B cell (primary cell): ENCODE data around the gene GRHL3. TPM values are rescaled to one million over a fixed set of nuclear protein-coding genes. Genes with fewer than 3 reads are reported as not detected.

Experiments used
- ATAC-seq: fragments of 200-7000 bp; cut with Tn5 transposase; one replicate; pipeline ENCODE4 v1.10.0; 2021; ENCODE audit warnings: low read depth, mild to moderate bottlenecking, moderate number of reproducible peaks, moderate library complexity
- CTCF ChIA-PET: fragments of 350-600 bp; sonication (Branson Sonifier 250); formaldehyde crosslinking; loops from one replicate; lab custom pipeline; 2021; ENCODE audit warnings: antibody characterized with exemption, inconsistent platforms; lab: Charles Lee
- POLR2A ChIA-PET: fragments of 350-600 bp; sonication (Branson Sonifier 250); formaldehyde crosslinking; loops from one replicate; lab custom pipeline; 2021; ENCODE audit warnings: antibody characterized with exemption; lab: Charles Lee
- DNase-seq: peaks from one replicate; pipeline ENCODE4 v3.0.0; 2013
- H2AFZ ChIP-seq: 2 replicates; pipeline ENCODE4 v1.6.1; 2012; ENCODE audit warnings: mild to moderate bottlenecking, low read depth, low read length; ENCODE audit not compliant: insufficient read depth, poor library complexity, severe bottlenecking
- H3K27ac ChIP-seq, 2 donors: 1 replicate in 1 of 2; 2 replicates in 1 of 2; pipeline ENCODE4 v1.5.1; 2012 to 2013; ENCODE audit warnings: low read length in 2 of 2, mild to moderate bottlenecking in 2 of 2, moderate library complexity in 1 of 2
- H3K27me3 ChIP-seq, 4 experiments: fragments of 200-600 bp in 1 of 4; sonication (generic) in 1 of 4; replicated peaks in 1 of 4; 1 replicate in 2 of 4; 2 replicates in 2 of 4; pipeline versions ENCODE4 v1.6.1 to v1.7.0; 2013 to 2016; ENCODE audit warnings: low read length in 3 of 4, mild to moderate bottlenecking in 2 of 4, mixed read lengths in 1 of 4, moderate library complexity in 1 of 4; ENCODE audit not compliant: insufficient read depth in 4 of 4, control insufficient read depth in 3 of 4; ENCODE audit errors: control extremely low read depth in 1 of 4
- H3K36me3 ChIP-seq, 2 experiments: replicated peaks in 1 of 2; 1 replicate in 1 of 2; 2 replicates in 1 of 2; pipeline versions ENCODE4 v1.6.1 to v1.7.1; 2013; ENCODE audit warnings: low read length in 1 of 2; ENCODE audit not compliant: insufficient read depth in 2 of 2, control insufficient read depth in 1 of 2; ENCODE audit errors: control extremely low read depth in 1 of 2, extremely low read depth in 1 of 2
- H3K4me1 ChIP-seq, 2 donors: fragments of 200-600 bp in 1 of 2; sonication (generic) in 1 of 2; 1 replicate in 1 of 2; 2 replicates in 1 of 2; pipeline versions ENCODE4 v1.5.1 to v1.6.1; 2013 to 2017; ENCODE audit warnings: low read length in 2 of 2; ENCODE audit not compliant: control insufficient read depth in 2 of 2, insufficient read depth in 2 of 2
- H3K4me2 ChIP-seq: replicated peaks from 2 replicates; pipeline ENCODE3; 2012; ENCODE audit warnings: mild to moderate bottlenecking, low read depth, low read length; ENCODE audit not compliant: poor library complexity, severe bottlenecking
- H3K4me3 ChIP-seq, 5 experiments: fragments of 200-600 bp in 1 of 5; sonication (generic) in 1 of 5; 1 replicate in 3 of 5; 2 replicates in 2 of 5; pipeline versions ENCODE4 v1.5.1 to v1.7.0; 2011 to 2016; ENCODE audit warnings: low read length in 4 of 5, mild to moderate bottlenecking in 4 of 5, low read depth in 2 of 5, control low read depth in 1 of 5, moderate library complexity in 1 of 5; ENCODE audit not compliant: insufficient read depth in 1 of 5; ENCODE audit errors: control extremely low read depth in 1 of 5, extremely low read depth in 1 of 5
- H3K79me2 ChIP-seq: fragments of 200-600 bp; sonication (generic); one replicate; pipeline ENCODE4 v1.6.0; 2016; ENCODE audit warnings: low read length; ENCODE audit not compliant: control insufficient read depth, insufficient read depth
- H3K9ac ChIP-seq: fragments of 200-600 bp; sonication (generic); 2 replicates; pipeline ENCODE4 v1.6.1; 2017; ENCODE audit warnings: mild to moderate bottlenecking, low read length, moderate library complexity
- H3K9me3 ChIP-seq, 3 donors: one replicate each; pipeline versions ENCODE4 v1.6.1 to v1.7.1; 2013; ENCODE audit warnings: low read length in 2 of 3; ENCODE audit not compliant: control insufficient read depth in 2 of 3, insufficient read depth in 1 of 3; ENCODE audit errors: control extremely low read depth in 1 of 3
- H4K20me1 ChIP-seq: 2 replicates; pipeline ENCODE4 v1.6.0; 2012; ENCODE audit warnings: mild to moderate bottlenecking, low read length; ENCODE audit not compliant: insufficient read depth, control insufficient read depth, poor library complexity, severe bottlenecking
- H3K27ac Mint-ChIP-seq: one replicate; pipeline ENCODE4 v1.8.0; 2021; ENCODE audit warnings: mixed read lengths
- H3K27me3 Mint-ChIP-seq: one replicate; pipeline ENCODE4 v1.8.0; 2021; ENCODE audit warnings: mixed read lengths
- H3K4me1 Mint-ChIP-seq: one replicate; pipeline ENCODE4 v1.8.0; 2021; ENCODE audit warnings: mixed read lengths
- H3K4me3 Mint-ChIP-seq: one replicate; pipeline ENCODE4 v1.8.0; 2021; ENCODE audit warnings: mixed read lengths
- H3K9me3 Mint-ChIP-seq: one replicate; pipeline ENCODE4 v1.8.0; 2022; ENCODE audit warnings: mixed read lengths; ENCODE audit not compliant: insufficient read depth
- EZH2 ChIP-seq: IDR thresholded peaks from 2 replicates; pipeline ENCODE4 v1.6.1; 2012; ENCODE audit warnings: borderline replicate concordance, low read depth, mild to moderate bottlenecking, moderate library complexity, low read length; ENCODE audit not compliant: insufficient read depth, poor library complexity, severe bottlenecking
- WGBS: methylation state at CpG from one replicate; pipeline ENCODE4 v1.1.5; 2013; ENCODE audit warnings: missing lambda C conversion rate; ENCODE audit not compliant: insufficient coverage; 5-methylcytosine and 5-hydroxymethylcytosine counted together
- intact Hi-C: fragments of 100-400 bp; cut with micrococcal nuclease; formaldehyde crosslinking; loops from one replicate; pipeline ENCODE4 v1.10.0; 2022
- polyA plus RNA-seq: library from polyadenylated mRNA; depleted of rRNA; stranded (reverse); fragments of >200 nt; gene quantifications from 2 replicates; pipeline ENCODE4 v1.2.3, GENCODE V29; 2012
- total RNA-seq, 2 donors: library from RNA; stranded (reverse); fragments of 120-200 nt in 1 of 2; gene quantifications; 1 replicate in 1 of 2; 2 replicates in 1 of 2; pipeline versions ENCODE4 v1.2.3 to v1.2.4, GENCODE V29; 2013 to 2022
- TF ChIP-seq, protein P1 (sequence below): fragments of 200-600 bp; IDR thresholded peaks from one replicate; pipeline ENCODE4 v1.8.0; 2022; ENCODE audit warnings: antibody characterized with exemption, mild to moderate bottlenecking

Gene GRHL3
- total and polyA plus RNA-seq, 2 donors (not counting 1 experiment from before 2014, with no cell fraction given), result not detected

DNA sequence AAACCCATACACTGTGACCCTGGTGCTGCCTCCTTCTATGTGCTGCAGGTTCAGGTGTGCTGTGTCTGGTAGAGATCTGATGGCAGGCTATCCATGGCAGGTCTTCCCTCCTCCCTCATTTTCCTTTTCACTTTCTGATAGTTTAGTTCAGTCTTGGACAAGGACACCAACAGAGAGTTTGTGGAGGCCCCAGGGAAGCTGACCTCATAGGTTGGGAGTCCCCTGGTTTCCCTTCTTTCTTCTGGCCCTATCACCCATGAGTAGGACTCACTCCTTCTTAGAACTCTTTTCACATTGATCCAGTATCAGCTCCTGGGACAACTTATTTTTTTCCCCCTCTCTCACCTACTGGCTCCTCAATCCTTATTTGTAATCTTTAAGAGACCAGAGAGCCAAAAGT lies 8.3 kb downstream of the GRHL3 start:
- H3K27ac Mint-ChIP-seq, result no peak overlapping the region
- peaks cover 7% of the 10 kb centered on the region for H3K4me1 Mint-ChIP-seq
- CTCF ChIA-PET, result no interaction called here
- Histone ChIP-seq H3K36me3 (no peaks in the 10 kb centered on the region), H3K27me3 (peaks cover 0 to 35% (median 16%) of the 10 kb centered on the region in 4 experiments), H3K9ac (no peak overlapping the region), H3K79me2 (no peaks in the 10 kb centered on the region), H3K27ac (no peak overlapping the region), H4K20me1 (no peaks in the 10 kb centered on the region), H3K9me3 (no peaks in the 10 kb centered on the region), H3K4me3 (no peak overlapping the region), H2AFZ (no peak overlapping the region), H3K4me1 (peaks cover 4 to 9% of the 10 kb centered on the region in 2 donors), H3K4me2 (no peak overlapping the region)
- intact Hi-C loops, result loop anchor here (10.0 kb wide), 1 partner anchor 47 kb away; no protein-coding TSS in a partner anchor
- H3K4me3 Mint-ChIP-seq, result no peak overlapping the region
- H3K27me3 Mint-ChIP-seq, result peaks cover 40% of the 10 kb centered on the region
- H3K9me3 Mint-ChIP-seq, result no peaks in the 10 kb centered on the region
- no peak for DNase-seq
- POLR2A ChIA-PET, result no interaction called here
- ATAC-seq, result no peak
- TF ChIP-seq, protein P1, sequence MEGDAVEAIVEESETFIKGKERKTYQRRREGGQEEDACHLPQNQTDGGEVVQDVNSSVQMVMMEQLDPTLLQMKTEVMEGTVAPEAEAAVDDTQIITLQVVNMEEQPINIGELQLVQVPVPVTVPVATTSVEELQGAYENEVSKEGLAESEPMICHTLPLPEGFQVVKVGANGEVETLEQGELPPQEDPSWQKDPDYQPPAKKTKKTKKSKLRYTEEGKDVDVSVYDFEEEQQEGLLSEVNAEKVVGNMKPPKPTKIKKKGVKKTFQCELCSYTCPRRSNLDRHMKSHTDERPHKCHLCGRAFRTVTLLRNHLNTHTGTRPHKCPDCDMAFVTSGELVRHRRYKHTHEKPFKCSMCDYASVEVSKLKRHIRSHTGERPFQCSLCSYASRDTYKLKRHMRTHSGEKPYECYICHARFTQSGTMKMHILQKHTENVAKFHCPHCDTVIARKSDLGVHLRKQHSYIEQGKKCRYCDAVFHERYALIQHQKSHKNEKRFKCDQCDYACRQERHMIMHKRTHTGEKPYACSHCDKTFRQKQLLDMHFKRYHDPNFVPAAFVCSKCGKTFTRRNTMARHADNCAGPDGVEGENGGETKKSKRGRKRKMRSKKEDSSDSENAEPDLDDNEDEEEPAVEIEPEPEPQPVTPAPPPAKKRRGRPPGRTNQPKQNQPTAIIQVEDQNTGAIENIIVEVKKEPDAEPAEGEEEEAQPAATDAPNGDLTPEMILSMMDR, result no peak
- TF ChIP-seq EZH2, result no peak

DNA sequence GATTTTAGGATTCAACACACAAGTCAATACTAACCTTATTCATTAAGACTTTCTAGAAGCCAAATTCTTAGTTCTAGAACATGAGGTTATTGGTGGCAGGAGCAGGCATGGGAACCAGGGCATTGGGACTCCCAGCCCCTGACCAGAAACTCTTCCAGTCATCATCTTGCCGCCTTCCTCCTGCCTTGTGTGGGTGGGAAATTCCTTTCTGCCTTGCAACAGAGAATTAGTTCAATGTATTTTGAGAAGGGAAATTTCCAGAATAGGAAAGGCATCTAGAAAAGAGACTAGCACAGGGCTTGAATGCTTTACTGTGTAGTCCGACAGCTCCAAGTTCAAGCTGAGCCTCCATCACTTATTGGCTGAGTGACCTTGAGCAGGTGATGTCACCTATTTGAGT lies 8.7 kb downstream of the GRHL3 start:
- TF ChIP-seq, protein P1, result no peak
- TF ChIP-seq EZH2, result no peak
- peaks cover 39% of the 10 kb centered on the region for H3K27me3 Mint-ChIP-seq

More for the DNA sequence above, 8.7 kb downstream of the GRHL3 start:
- Histone ChIP-seq H3K27ac (no peak overlapping the region), H2AFZ (no peak overlapping the region), H3K4me2 (no peak overlapping the region), H3K27me3 (peaks cover 0 to 31% (median 14%) of the 10 kb centered on the region in 4 experiments), H3K9me3 (no peaks in the 10 kb centered on the region), H3K4me3 (no peak overlapping the region), H3K36me3 (no peaks in the 10 kb centered on the region), H4K20me1 (no peaks in the 10 kb centered on the region), H3K79me2 (no peaks in the 10 kb centered on the region), H3K9ac (no peak overlapping the region), H3K4me1 (peaks cover under 1 to 5% of the 10 kb centered on the region in 2 donors)
- no peak for DNase-seq
- ATAC-seq, result no peak
- Mint-ChIP-seq H3K27ac (no peak overlapping the region), H3K9me3 (no peaks in the 10 kb centered on the region), H3K4me1 (peaks cover 3% of the 10 kb centered on the region), H3K4me3 (no peak overlapping the region)
- intact Hi-C loops, result loop anchor here (10.0 kb wide), 1 partner anchor 47 kb away; no protein-coding TSS in a partner anchor
- CTCF ChIA-PET, result no interaction called here
- POLR2A ChIA-PET, result no interaction called here
- 100% methylated on average over 1 of the region's 2 CpGs for WGBS
